HUDEP-2 (cell line): Measurements from ENCODE around the gene RNF166.

Source experiments
- DNase-seq, 76 experiments: peaks; one replicate each; lab custom pipeline; 2025; ENCODE audit not compliant: unreplicated experiment in 76 of 76; lab: John Stamatoyannopoulos, UW

RNF166 gene

DNA sequence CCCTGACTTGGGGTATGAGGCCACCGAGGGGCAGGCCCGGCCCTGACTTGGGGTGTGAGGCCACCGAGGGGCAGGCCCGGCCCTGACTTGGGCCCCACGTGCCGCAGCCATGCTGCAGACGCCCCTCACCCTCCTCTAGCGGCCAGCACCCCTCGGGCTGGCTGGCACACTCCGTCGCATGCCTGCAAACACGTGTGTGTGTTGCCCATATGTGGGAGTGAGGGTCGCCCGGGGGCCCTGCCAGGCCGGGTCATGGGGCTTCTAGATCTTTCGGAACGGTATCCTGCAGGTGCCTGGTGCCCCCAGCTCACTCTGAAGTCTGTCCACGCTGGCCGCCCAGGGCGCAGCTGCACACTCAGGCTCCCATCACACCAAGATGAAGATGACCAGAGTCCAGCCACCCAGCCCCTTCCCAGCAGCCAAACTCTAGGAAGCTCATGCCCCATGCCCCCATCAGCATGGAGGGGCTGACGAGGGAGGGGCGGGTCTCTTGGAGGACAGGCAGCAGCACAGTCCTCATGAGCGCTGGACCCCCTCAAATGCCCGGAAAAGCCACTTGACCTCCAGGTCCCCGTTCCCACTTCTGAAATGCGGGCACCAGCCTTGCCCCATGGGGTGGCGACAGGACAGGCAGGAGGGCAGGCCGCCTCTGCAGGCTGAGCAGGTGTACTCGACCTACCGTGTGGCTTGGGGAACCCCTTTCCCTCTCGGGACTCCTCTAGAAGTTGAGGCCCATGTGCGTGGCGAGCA, 33.9 kb upstream of the RNF166 start:
- DNase-seq: no peak

DNA sequence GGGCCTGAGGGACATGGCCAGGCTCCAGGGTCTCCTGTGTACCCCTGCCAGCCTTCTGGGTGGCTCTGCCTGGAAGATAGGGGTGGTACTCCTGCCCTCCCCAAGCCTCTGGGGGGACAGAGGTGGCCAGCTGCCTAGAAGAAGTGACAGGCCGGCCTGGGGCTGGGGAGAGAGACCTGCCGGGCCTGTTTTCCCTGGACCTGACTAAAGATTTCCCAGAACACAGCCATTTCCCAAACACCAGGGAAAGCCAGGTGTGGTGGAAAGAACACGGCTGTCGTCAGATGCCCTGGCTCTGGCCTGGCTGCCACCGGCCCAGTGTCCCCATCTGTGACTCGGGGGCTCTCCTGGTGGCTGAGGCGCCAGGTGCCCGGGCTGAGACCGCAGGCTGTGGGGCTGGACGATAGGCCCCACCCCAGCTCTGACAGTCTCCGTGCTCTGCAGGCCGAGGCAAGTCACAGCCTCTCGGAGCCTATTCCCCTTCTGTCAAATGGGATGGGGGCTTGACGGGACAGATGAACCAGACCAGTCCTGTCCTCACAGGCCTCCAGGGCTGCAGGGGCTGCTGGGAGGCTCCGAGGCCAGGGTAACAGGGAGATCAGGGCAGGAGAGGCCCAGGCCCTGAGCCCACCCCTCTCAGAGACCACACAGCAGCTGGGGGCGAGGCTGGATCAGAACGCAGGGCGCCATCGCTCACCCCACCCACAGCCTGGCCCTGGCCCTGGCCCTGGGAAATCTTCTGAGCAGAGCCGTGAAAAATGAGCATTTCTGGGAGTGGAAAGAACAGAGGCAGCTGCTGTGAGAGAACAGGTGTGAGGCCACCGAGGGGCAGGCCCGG, 33.1 kb upstream of the RNF166 start:
- DNase-seq: no peak

DNA sequence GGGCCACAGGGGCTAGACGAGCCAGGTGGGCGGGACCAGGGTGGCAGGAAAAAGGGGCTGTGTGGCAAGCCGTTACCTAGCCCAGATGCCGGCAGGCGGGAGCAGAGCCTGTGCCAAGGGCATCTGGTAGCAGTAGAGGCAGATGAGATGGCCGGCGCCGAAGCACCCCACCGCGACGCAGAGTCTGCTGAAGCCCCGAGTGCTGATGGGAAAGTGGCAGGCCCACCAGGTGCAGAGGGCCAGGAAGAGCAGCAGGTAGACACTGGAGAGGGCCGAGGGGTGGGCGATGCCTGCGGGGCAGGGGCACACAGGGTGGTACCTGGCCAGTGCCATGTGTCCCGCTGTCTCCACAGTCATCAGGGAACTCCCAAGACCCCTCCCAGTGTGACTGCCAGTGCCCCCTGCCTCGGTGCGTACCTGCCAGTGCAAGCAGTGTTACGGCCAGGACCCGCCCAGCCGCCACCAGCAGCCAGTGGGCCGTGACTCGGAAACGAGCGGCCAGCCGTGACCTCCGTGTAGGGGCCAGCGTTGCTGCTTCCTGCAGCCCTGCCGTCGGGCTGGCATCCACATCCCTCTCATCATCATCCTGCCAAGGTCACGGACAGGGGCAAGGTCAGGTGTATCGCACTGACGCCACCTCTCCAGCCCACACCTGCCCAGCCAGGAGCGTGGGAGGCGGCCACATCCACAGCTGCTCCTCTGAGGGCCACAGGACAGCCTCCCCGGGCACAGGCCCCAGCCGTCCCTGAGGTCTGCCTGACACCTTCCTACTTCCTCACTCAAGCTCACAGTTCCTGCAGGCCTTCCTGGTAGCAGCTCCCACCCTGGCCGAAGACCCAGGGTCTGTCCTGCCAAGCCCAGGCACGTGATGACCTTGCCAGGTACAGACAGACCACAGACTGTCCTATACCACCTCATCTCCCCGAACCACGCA, 32.2 kb upstream of the RNF166 start:
- no peak for DNase-seq

DNA sequence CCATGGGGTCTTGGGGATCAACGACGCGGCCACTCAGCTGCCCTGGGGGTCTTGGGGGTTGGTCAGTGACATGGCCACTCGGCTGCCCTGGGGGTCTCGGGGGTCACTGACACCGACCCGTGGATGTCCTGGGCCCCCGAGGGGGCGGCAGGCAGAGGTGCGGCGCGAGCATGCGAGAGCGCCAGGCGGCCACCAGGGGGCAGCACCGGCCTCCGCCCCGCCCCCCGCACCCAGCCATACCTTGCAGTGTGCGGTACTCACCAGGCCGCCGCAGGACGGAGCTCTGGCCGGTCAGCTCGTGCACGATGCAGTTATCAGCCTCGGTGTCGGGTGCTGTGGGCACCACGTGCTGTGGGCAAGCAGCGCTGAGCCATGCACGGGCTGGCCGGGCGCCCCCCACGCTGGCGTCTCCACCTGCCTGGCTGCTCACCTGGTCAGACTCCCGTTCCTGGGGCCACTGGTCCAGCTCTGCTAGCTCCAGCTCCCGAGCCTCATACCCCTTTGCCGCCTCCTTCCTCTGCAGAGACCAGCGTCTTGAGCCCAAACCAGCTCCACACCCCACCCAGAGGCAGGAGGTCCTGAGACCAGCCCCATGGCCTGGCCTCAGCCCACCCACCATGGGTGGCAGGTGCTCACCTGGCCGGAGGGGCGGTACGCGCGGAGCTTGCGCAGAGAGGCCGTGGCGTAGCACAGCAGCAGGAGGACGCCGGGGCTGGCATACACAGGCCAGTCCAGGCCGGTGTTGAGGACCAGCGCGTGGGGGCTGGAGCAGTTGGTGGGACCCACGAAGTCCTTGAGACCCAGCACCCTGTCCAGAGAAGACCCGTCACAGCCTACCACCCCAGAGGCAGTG, 31.3 kb upstream of the RNF166 start:
- peak in 68 of 76 experiments; percentile 4 to 80 (median 61) for DNase-seq

DNA sequence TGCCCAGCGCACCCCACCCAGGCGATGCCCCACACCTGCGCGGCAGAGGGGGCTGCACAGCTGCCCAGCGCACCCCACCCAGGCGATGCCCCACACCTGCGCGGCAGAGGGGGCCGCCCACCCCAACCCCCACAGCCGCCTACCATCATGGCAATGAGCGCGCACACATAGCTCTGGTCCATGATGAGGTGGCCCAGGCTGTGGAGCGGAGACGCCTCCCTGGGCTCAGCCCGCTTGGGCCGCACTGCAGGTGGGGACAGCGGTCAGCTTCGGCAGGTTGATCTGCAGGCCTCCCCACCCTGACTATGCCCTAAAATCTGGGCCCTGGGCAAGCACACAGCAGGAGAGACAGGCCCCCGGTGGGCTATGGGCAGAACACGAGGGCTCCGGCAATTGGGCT, 30.3 kb upstream of the RNF166 start:
- no peak for DNase-seq

DNA sequence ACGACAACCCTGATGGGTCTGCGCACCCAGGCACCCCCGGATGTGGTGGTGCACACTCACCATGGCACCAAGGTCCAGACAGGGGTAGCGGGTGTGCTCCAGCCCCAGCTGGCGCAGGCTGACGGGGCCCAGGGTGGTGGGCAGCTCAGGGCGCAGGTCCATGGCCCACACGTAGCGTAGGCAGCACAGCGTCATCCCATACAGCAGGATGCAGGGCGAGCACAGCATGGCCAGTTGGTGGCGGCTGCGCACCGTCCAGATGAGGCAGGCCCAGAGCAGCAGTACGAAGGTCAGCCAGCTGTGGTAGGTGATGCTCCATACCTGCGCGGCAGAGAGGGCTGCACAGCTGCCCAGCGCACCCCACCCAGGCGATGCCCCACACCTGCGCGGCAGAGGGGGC, 29.9 kb upstream of the RNF166 start:
- DNase-seq: no peak

DNA sequence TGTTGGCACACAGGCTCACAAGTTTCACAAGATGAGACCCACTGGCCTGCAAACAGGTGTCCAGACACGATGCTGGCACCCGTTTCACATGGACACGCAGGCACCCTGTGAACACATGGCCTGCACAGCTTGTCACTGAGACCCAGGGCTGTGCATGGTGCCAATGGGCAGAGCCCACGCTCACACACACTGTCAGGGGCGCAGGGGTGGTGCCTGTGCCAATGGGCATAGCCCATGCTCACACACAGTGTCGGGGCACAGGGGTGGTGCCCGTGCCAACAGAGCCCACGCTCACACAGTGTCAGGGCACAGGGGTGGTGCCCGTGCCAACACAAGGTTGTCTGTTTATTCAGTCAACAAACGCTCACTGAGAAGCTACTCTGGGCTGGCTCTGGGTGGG, 29.4 kb upstream of the RNF166 start:
- no peak for DNase-seq

DNA sequence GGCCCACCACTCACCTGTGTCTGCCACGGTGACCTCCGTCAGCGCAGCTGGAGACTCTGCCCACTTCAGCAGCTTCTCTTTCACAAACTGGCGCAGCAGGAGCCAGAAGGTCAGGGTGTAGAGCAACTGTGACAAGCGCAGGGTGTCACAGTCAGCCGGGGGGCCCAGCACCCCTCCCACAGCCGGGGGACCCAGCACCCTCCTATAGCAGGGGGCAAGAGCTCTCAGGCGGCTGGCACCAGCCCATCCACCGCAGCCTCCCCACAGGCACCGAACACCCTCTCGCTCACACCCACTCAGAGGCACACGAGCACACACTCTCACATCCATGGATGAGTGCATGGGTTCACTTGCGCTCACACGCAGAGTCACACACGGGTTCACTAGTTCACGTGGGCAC, 28.9 kb upstream of the RNF166 start:
- no peak for DNase-seq

DNA sequence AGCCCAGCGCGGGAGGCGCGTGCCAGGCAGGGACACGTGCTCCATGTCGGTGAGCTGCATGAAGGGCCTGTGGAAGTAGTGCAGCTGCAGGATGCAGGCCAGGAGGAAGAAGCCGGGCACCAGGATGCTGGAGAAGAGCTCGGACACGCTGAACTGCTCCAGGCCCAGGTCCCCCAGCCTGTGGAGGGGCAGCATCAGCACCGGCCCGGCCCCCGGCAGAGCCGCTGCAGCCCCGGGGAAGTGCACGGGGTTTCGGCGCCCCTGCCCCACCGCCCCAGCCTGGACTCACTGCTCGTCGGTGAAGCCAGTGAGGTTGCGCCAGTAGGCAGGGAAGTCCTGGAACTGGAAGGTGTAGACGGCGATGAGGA, 28.1 kb upstream of the RNF166 start:
- DNase-seq: no peak

DNA sequence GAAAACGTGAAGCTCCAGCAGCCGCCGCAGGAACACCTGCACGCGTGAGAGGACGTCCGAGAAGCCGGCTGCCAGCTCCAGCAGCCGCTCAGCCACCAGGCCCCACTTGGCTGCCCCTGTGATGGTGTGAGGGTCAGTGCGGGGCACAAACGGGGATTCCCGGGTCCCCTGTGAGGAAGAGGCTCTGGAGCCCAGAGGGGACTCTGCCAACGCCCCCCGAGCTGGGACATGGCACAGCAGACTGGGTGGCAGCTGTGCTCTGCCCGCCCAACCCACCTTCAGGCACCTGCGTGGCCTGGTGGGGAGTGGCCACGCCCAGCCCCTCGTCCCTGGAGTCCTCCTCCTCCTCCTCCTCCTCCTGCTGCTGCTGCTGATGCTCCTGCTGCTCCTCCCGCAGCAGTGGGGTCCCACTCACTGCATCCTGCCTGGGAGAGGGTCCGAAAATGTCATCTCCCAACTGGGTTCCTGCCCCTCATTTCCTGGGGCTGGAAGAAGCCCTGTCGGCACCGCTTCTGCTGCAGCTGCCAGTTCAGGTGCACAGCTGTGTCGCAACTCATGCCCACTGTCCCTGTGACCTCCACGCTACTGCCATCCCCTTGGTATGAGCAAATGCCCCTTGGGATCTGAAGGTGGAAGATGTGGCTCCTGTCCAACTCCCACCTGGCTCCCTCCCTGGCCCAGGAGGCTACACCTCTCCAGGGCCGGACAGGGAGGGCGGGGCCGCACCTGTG, 27.6 kb upstream of the RNF166 start:
- no peak for DNase-seq

DNA sequence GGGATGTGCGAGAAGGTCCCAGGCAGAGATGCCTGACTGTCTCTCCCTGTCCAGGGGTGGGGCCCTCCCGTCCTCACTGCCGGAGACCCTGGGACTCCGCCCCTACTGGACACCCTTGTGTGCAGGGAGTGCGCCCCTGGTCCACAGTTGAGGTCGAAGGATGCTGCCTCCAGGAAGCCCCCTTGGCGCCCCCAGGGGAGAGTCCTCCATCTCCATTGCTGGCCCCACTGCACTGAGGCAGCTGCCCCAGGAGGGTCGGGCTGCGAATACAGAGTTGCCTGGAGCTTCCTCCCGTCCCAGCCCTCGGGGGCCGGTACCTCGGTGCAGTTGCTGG, 26.7 kb upstream of the RNF166 start:
- DNase-seq: no peak

DNA sequence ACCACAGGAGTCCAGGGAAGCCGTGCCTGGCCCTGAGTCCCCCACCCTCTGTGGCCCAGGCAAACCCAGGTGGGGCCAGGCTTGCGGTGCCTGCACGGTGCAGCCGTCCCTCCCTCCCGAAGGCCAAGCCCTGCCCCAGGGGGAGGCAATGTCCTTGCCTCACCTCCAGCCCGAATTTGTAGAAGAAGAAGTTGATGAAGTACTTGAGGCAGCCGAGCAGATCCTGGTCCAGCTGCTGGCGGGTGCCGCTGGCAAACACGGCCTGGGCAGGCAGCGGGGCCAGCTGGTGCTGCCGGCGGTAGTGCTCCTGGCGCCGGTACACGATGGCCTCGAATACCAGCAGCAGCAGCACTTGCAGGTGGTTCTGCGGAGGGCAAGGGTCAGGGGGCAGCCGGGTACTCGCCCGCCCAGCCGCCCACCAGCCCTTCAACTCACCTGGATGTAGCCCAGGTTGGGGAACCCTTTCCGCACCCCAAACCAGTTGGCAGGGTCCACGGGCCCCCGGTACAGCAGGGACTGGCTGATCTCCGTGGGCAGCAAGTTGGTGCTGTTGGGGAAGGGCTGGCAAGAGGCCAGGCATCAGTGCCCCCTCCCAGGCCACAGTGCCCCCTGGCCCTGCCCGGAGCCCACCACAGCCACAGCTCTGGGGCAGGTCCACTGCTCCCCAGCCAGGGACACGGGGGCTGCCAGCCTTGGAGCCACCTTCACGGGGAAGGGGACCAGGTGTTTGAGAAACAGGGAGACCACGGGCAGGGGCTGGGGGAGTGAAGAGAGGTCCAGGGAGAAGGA, 26.2 kb upstream of the RNF166 start:
- DNase-seq: no peak

DNA sequence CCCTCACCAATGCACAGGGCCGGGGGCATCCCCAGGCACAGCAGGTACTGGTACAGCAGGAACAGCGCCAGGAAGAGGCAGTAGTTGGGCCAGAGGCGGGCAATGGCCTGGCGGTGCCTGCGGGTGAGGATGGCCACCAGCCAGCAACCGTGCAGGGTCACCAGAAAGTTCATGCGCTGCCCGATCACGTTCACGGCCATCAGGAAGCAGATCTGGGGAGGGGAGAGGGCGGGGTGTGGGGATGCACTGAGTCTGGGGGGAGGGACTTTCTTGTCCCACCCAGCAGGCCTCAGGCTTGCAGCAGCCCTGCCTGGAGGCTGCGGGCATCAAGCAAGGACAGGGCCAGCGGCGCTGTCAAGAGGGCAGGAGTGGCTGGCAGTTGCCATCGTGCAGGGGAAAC, 25.5 kb upstream of the RNF166 start:
- peak in 38 of 76 experiments; percentile 8 to 66 (median 28) for DNase-seq

DNA sequence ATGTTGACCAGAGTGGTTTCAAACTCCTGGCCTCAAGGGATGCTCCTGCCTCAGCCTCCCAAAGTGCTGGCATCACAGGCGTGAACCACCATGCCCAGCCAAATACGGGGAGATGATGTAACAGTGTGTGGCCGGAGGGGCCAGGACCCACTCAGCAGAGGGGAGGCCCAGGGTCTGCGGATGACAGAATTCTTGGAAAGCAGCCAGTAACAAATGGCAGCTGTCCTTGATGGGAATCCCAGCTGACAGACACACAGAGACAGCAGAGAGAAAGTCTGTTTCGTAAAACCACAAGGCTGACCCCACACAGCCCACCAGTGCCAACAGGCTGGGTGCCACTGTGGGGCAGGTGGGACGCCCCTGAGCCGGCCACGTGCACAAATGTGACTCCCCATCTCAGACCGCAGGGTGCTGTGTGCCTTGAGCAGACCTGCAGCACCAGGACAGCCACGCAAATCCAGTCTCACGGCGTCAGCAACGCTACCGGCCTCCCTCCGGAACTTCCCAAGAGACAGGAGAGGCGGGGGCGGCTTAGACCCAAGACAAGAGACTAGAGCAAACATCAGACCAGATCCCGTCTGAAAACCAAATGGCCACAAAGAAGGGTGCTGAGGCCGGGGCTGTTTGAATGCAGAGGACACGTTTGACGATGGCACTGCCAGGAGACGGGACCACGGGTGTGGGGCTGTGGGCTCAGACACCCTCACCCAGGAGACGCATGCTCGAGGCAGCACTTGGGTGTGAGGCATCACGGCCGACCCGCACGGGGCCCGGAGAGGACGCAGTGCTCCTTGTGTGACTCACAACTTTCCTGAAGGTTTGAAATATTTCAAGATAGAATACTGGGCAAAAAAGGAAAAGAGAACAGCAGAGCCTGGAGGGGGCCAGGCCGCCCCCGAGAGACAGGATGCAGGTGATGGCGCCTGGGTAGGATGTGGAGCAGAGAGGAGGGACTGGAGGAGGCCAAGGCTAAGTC, 24.7 kb upstream of the RNF166 start:
- no peak for DNase-seq

DNA sequence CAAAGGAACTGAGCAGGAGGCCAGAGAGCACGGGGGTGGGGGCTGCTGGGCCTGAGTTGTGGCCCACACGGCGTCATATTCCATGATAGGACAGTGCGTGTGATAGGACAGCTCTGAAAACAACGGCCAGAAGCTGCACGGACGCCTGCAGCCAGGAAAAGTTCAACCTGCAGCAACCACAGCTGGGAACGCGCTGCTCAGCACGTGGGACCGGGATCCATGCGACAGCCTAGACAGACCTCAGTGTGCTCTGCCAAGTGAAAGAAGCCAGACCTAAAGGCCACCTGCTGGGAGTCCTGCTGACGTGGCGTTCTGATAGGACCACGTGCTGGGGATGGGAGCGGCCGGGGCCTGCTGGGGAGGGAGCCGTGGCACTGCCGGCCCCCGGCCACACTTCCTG, 21.7 kb upstream of the RNF166 start:
- no peak for DNase-seq

DNA sequence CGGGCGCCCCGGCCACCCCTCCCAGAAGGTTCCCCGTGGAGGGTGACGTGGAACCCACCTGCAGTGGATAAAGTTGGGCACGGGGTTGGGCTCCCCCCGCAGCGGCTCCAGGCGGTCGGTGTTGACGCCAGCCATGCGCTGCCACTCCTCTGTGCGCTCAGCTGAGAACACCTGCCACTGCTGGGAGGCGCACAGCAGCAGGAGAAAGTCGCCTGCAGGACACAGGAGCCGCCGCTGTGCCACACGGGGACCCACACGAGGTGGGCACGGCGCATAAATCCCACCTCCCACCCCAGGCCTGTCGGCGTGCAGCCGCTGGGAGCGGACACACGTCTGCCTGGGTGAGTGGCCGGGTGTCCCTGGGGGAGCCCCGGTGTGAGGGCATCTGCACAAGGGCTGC, 20.8 kb upstream of the RNF166 start:
- no peak for DNase-seq

DNA sequence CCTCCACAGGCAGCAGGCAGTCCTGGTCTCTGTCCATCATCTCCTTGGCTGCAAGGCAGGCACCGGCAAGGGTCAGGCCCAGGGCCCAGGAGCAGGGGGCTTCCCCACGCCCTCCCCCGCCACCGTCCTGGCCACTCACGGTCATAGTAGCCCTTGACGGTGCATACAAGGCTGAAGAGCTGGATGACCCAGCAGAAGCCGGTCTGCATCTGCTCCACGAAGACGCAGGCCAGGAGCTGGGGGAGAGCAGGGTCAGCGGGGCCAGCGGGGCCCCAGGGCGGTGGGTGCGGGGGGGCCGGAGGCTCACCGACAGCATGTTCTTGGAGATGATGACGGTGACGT, 20.2 kb upstream of the RNF166 start:
- no peak for DNase-seq
